HepG2 (cell line): ENCODE results near the gene FRMD5. TPM values are rescaled to one million over a fixed set of nuclear protein-coding genes. Genes with fewer than 3 reads are reported as not detected.

Experiments used
- ATAC-seq: fragments of 200-7000 bp; cut with Tn5 transposase; 3 replicates; pipeline ENCODE4 v1.9.1; 2020; ENCODE audit warnings: mild to moderate bottlenecking, moderate library complexity
- BruUV-seq: library from RNA; stranded (reverse); fragments of 400-500 nt; replicated peaks from 2 replicates; lab custom pipeline; 2021; lab: Mats Ljungman, UMichigan
- CTCF ChIA-PET: fragments of 300-600 bp; formaldehyde crosslinking; extraction: SDS; loops from one replicate; lab custom pipeline; 2021; ENCODE audit warnings: low total read pairs, inconsistent platforms, low intra/inter-chr PET ratio; lab: Yijun Ruan, JAX
- POLR2A ChIA-PET: fragments of 350-600 bp; sonication (Branson Sonifier 250); formaldehyde crosslinking; loops from one replicate; lab custom pipeline; 2020; ENCODE audit warnings: antibody characterized with exemption, inconsistent platforms; lab: Yijun Ruan, JAX
- DNase-seq: peaks from one replicate; pipeline ENCODE4 v3.0.0-alpha.2; 2015; ENCODE audit warnings: low spot score
- FAIRE-seq: peaks from 3 replicates; lab custom pipeline; 2011; peaks lifted over from hg19 to GRCh38; lab: Jason Lieb, UNC
- H2AFZ ChIP-seq: one replicate; pipeline ENCODE4 v1.6.1; 2011; ENCODE audit warnings: low read length, inconsistent platforms
- H3K27ac ChIP-seq: fragments of 300-600 bp; 3 replicates; pipeline ENCODE4 v1.8.0; 2011; ENCODE audit warnings: mixed run types, mild to moderate bottlenecking, mixed read lengths, low read length, inconsistent platforms; ENCODE audit not compliant: insufficient read depth; ENCODE audit errors: extremely low read length
- H3K27me3 ChIP-seq, 2 experiments: fragments of 200-600 bp in 1 of 2; 2 replicates in 1 of 2; 3 replicates in 1 of 2; pipeline versions ENCODE4 v1.6.0 to v1.8.0; 2011; ENCODE audit warnings: low read length in 2 of 2, mild to moderate bottlenecking in 2 of 2, moderate library complexity in 2 of 2, inconsistent platforms in 1 of 2; ENCODE audit not compliant: insufficient read depth in 2 of 2, control insufficient read depth in 1 of 2
- H3K36me3 ChIP-seq, 2 experiments: fragments of 200-600 bp in 1 of 2; replicated peaks in 1 of 2; 2 replicates in 1 of 2; 3 replicates in 1 of 2; pipeline versions ENCODE4 v1.5.1 to v1.8.0; 2011; ENCODE audit warnings: low read length in 2 of 2, inconsistent platforms in 1 of 2; ENCODE audit not compliant: insufficient read depth in 2 of 2, control insufficient read depth in 1 of 2
- H3K4me1 ChIP-seq: 2 replicates; pipeline ENCODE4 v1.5.1; 2012; ENCODE audit warnings: low read length, inconsistent platforms; ENCODE audit not compliant: insufficient read depth
- H3K4me2 ChIP-seq: 2 replicates; pipeline ENCODE4 v1.6.0; 2011; ENCODE audit warnings: low read depth, low read length, inconsistent platforms
- H3K4me3 ChIP-seq, 3 experiments: fragments of 200-600 bp in 1 of 3; sonication (generic), shearing (Covaris generic) in 1 of 3; replicated peaks in 1 of 3; 2 replicates each; pipeline ENCODE4 v1.5.1; 2011 to 2016; ENCODE audit warnings: low read length in 3 of 3, inconsistent platforms in 2 of 3, low read depth in 2 of 3, mild to moderate bottlenecking in 2 of 3, control low read depth in 1 of 3, mixed read lengths in 1 of 3; ENCODE audit not compliant: insufficient read depth in 1 of 3
- H3K79me2 ChIP-seq: one replicate; pipeline ENCODE4 v1.6.1; 2011; ENCODE audit warnings: low read length, inconsistent platforms; ENCODE audit not compliant: insufficient read depth
- H3K9ac ChIP-seq: 2 replicates; pipeline ENCODE4 v1.6.0; 2011; ENCODE audit warnings: mild to moderate bottlenecking, low read depth, low read length, inconsistent platforms; ENCODE audit not compliant: insufficient read depth
- H3K9me3 ChIP-seq: 2 replicates; pipeline ENCODE4 v1.5.1; 2012; ENCODE audit warnings: mild to moderate bottlenecking, low read length
- H4K20me1 ChIP-seq: 2 replicates; pipeline ENCODE4 v1.6.0; 2011; ENCODE audit warnings: inconsistent platforms, mild to moderate bottlenecking, low read length, moderate library complexity; ENCODE audit not compliant: insufficient read depth
- FOXJ3 ChIP-seq: sonication (generic); formaldehyde crosslinking; IDR thresholded peaks from 2 replicates; pipeline ENCODE4 v1.4.0; 2020; ENCODE audit warnings: missing genetic modification reagents, mild to moderate bottlenecking, borderline replicate concordance
- HNRNPK ChIP-seq: fragments of 200-400 bp; formaldehyde crosslinking; IDR thresholded peaks from 2 replicates; pipeline ENCODE4 v1.6.1; 2018; ENCODE audit warnings: low read length, low read depth, moderate library complexity, mild to moderate bottlenecking; ENCODE audit not compliant: poor library complexity, severe bottlenecking
- KLF15 ChIP-seq: sonication (generic); formaldehyde crosslinking; IDR thresholded peaks from 2 replicates; pipeline ENCODE4 v1.8.1; 2023; ENCODE audit warnings: borderline replicate concordance, mild to moderate bottlenecking, inconsistent platforms, missing genetic modification reagents, mixed read lengths
- MTA3 ChIP-seq: sonication (generic); formaldehyde crosslinking; IDR thresholded peaks from 2 replicates; pipeline ENCODE4 v1.4.0; 2020; ENCODE audit warnings: missing genetic modification reagents
- NFKB2 ChIP-seq: sonication (generic); formaldehyde crosslinking; IDR thresholded peaks from 2 replicates; pipeline ENCODE4 v1.4.0; 2020; ENCODE audit warnings: missing genetic modification reagents, borderline replicate concordance
- NR2F6 ChIP-seq, 2 experiments: IDR thresholded peaks; 2 replicates each; pipeline ENCODE4 v1.6.1; 2016; ENCODE audit warnings: antibody characterized with exemption in 1 of 2, mild to moderate bottlenecking in 1 of 2
- RBFOX2 ChIP-seq: fragments of 200-400 bp; formaldehyde crosslinking; IDR thresholded peaks from 2 replicates; pipeline ENCODE4 v1.6.1; 2017; ENCODE audit warnings: low read depth, mild to moderate bottlenecking, low read length
- TBL1XR1 ChIP-seq: fragments of 150-350 bp; IDR thresholded peaks from 2 replicates; pipeline ENCODE4 v1.6.1; 2014; ENCODE audit warnings: borderline replicate concordance, low read length; ENCODE audit not compliant: partially characterized antibody
- ZBTB26 ChIP-seq: IDR thresholded peaks from 2 replicates; pipeline ENCODE4 v1.6.1; 2016; ENCODE audit warnings: missing compliant biosample characterization, missing genetic modification reagents, borderline replicate concordance
- ZFP91 ChIP-seq: sonication (generic); formaldehyde crosslinking; IDR thresholded peaks from 2 replicates; pipeline ENCODE4 v1.9.0; 2022; ENCODE audit warnings: missing genetic modification reagents, mild to moderate bottlenecking, borderline replicate concordance
- in situ Hi-C: cut with HindIII; loops from 2 replicates; pipeline ENCODE4 v1.10.0; 2017; ENCODE audit warnings: low pct_unique_long_range_greater_than_20kb; ENCODE audit not compliant: extremely low pct_ligation_motif_present
- intact Hi-C: fragments of 100-400 bp; cut with micrococcal nuclease; formaldehyde crosslinking; loops from one replicate; pipeline ENCODE4 v1.10.0; 2022; ENCODE audit not compliant: unreplicated experiment
- polyA plus RNA-seq, 8 experiments: library from polyadenylated mRNA; depleted of rRNA in 3 of 8; stranded (reverse) in 7 of 8; unstranded in 1 of 8; fragments of >200 nt; fragmentation: Illumina TruSeq in 4 of 8; extraction: Trizol in 4 of 8; gene quantifications; 2 replicates each; pipeline versions ENCODE4 v1.2.1 to v1.2.3, GENCODE V29; 2011 to 2016; ENCODE audit warnings: low read depth in 4 of 8, missing spikeins in 1 of 8, mixed read lengths in 1 of 8; ENCODE audit not compliant: insufficient read depth in 1 of 8
- total RNA-seq, 5 experiments: library from RNA; depleted of rRNA; stranded (reverse); fragments of >200 nt; fragmentation: Illumina TruSeq; extraction: Trizol; gene quantifications; 2 replicates each; pipeline ENCODE4 v1.2.3, GENCODE V29; 2016; ENCODE audit warnings: low read depth in 1 of 5
- TF ChIP-seq, protein P1 (sequence below): sonication (generic); formaldehyde crosslinking; conservative IDR thresholded peaks from 2 replicates; pipeline ENCODE4 v1.4.0; 2020; ENCODE audit warnings: missing genetic modification reagents

The FRMD5 gene
- total and polyA plus RNA-seq, 2 of the 13 experiments (the other 11 are each of a cell fraction or from before 2014, with no cell fraction given), result 0.93 to 1.5 TPM

DNA sequence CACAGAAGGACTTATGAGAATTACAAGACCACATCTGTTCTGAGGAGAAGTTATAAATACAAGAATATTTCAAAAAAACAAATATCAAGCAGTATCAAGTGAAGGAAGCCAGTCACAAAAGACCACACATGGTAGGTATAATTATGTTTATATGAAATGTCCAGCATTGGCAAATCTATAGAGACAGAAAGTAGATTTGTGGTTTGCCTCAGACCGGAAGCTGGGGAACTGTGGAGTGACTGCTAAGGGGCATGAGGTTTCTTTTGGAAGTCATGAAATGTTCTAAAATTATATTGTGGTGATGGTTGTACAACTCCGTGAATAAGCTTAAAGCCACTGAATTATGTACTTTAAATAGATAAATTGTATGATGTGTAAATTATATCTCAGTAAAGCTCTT lies 136.9 kb downstream of the FRMD5 start (continued):
- TF ChIP-seq ZFP91 (CRISPR knock-in tag), result no peak
- TF ChIP-seq, all 625 proteins: peak for 0

GRCh38 chr15:44045661-44046060 lies 149.4 kb downstream of the FRMD5 start:
- ATAC-seq (no peak), FAIRE-seq (no peak), DNase-seq (no peak)
- in situ Hi-C loops (no loop called here), intact Hi-C loops (no loop called here)
- BruUV-seq, result no TSS peak
- ChIA-PET POLR2A (no interaction called here), CTCF (no interaction called here)
- no peak overlapping the region for H3K4me3 ChIP-seq
- no peaks in the 10 kb centered on the region for H3K9me3 ChIP-seq
- no peaks in the 10 kb centered on the region for H4K20me1 ChIP-seq
- H3K27ac ChIP-seq, result no peak overlapping the region
- no peak overlapping the region for H2AFZ ChIP-seq
- H3K4me1 ChIP-seq, result no peaks in the 10 kb centered on the region
- no peaks in the 10 kb centered on the region for H3K79me2 ChIP-seq
- no peaks in the 10 kb centered on the region for H3K36me3 ChIP-seq
- TF ChIP-seq HNRNPK (no peak), RBFOX2 (no peak), ZBTB26 (CRISPR knock-in tag) (no peak), MTA3 (CRISPR knock-in tag) (no peak), NR2F6 (IDR thresholded peaks at IDR 0.05) (no peak), NR2F6 (CRISPR knock-in tag; IDR thresholded peaks at IDR 0.05) (no peak), FOXJ3 (CRISPR knock-in tag) (no peak), KLF15 (CRISPR knock-in tag) (no peak), NFKB2 (CRISPR knock-in tag) (no peak), TBL1XR1 (no peak)
- TF ChIP-seq, protein P1, sequence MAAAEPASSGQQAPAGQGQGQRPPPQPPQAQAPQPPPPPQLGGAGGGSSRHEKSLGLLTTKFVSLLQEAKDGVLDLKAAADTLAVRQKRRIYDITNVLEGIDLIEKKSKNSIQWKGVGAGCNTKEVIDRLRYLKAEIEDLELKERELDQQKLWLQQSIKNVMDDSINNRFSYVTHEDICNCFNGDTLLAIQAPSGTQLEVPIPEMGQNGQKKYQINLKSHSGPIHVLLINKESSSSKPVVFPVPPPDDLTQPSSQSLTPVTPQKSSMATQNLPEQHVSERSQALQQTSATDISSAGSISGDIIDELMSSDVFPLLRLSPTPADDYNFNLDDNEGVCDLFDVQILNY (CRISPR knock-in tag), result no peak
- H3K9ac ChIP-seq, result no peak overlapping the region
- no peak overlapping the region for H3K4me2 ChIP-seq
- H3K27me3 ChIP-seq, result no peaks in the 10 kb centered on the region; a peak in 1 of 5 replicates
